ENCODE data around the gene PTRH2. TPM values are rescaled to one million over a fixed set of nuclear protein-coding genes. Genes with fewer than 3 reads are reported as not detected.
"Not testable (repeated sequence)": the region's sequence is repeated elsewhere in the genome, so short reads cannot be mapped to it uniquely, and the experiment has no call there.

PTRH2 gene
- total RNA-seq, 1 experiment from 2014 or later, result 32.6 TPM

DNA sequence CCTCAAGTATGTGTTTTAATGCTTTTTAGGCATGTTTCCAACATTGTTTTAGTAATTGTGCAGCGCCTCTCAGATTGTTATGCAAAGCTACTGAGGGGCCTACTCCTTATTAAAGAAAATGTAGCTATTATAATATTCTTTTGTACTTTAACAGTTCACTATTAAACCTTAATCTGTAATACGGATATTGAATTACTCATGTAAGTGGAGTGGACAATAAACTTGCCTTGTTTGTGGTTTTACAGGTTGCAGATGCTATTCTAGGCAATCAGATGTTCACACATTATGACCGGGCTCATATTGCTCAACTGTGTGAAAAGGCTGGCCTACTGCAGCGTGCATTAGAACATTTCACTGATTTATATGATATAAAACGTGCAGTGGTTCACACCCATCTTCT, 41.0 kb downstream of the PTRH2 start:
- no peak overlapping the region for H3K27ac Mint-ChIP-seq
- H3K9me3 Mint-ChIP-seq, result no peaks in the 10 kb centered on the region
- no peaks in the 10 kb centered on the region for H3K27me3 Mint-ChIP-seq (ENCODE audit: low read depth)
- ChIA-PET POLR2A (no interaction called here), CTCF (no interaction called here)
- H3K4me1 Mint-ChIP-seq, result no peaks in the 10 kb centered on the region
- TF ChIP-seq, protein P1, sequence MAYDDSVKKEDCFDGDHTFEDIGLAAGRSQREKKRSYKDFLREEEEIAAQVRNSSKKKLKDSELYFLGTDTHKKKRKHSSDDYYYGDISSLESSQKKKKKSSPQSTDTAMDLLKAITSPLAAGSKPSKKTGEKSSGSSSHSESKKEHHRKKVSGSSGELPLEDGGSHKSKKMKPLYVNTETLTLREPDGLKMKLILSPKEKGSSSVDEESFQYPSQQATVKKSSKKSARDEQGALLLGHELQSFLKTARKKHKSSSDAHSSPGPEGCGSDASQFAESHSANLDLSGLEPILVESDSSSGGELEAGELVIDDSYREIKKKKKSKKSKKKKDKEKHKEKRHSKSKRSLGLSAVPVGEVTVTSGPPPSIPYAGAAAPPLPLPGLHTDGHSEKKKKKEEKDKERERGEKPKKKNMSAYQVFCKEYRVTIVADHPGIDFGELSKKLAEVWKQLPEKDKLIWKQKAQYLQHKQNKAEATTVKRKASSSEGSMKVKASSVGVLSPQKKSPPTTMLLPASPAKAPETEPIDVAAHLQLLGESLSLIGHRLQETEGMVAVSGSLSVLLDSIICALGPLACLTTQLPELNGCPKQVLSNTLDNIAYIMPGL (CRISPR knock-in tag; IDR thresholded peaks at IDR 0.05), result no peak
- no peak for TF ChIP-seq ZSCAN18 (CRISPR knock-in tag; IDR thresholded peaks at IDR 0.05)
- no peak for TF ChIP-seq FOXJ3 (CRISPR knock-in tag; IDR thresholded peaks at IDR 0.05; ENCODE audit: borderline replicate concordance)
- no peak for TF ChIP-seq NR3C1 (CRISPR knock-in tag; conservative IDR thresholded peaks at IDR 0.05; ENCODE audit: low read depth)
- no peak for TF ChIP-seq RELA (CRISPR knock-in tag; IDR thresholded peaks at IDR 0.05; ENCODE audit: borderline replicate concordance)
- TF ChIP-seq ETV6 (CRISPR knock-in tag; IDR thresholded peaks at IDR 0.05), result no peak
- no peak for TF ChIP-seq CBFB (CRISPR knock-in tag; IDR thresholded peaks at IDR 0.05; ENCODE audit: low read depth)
- TF ChIP-seq, protein P2, sequence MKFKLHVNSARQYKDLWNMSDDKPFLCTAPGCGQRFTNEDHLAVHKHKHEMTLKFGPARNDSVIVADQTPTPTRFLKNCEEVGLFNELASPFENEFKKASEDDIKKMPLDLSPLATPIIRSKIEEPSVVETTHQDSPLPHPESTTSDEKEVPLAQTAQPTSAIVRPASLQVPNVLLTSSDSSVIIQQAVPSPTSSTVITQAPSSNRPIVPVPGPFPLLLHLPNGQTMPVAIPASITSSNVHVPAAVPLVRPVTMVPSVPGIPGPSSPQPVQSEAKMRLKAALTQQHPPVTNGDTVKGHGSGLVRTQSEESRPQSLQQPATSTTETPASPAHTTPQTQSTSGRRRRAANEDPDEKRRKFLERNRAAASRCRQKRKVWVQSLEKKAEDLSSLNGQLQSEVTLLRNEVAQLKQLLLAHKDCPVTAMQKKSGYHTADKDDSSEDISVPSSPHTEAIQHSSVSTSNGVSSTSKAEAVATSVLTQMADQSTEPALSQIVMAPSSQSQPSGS (CRISPR knock-in tag; IDR thresholded peaks at IDR 0.05; ENCODE audit: borderline replicate concordance, low read depth), result no peak
- TF ChIP-seq, protein P3, sequence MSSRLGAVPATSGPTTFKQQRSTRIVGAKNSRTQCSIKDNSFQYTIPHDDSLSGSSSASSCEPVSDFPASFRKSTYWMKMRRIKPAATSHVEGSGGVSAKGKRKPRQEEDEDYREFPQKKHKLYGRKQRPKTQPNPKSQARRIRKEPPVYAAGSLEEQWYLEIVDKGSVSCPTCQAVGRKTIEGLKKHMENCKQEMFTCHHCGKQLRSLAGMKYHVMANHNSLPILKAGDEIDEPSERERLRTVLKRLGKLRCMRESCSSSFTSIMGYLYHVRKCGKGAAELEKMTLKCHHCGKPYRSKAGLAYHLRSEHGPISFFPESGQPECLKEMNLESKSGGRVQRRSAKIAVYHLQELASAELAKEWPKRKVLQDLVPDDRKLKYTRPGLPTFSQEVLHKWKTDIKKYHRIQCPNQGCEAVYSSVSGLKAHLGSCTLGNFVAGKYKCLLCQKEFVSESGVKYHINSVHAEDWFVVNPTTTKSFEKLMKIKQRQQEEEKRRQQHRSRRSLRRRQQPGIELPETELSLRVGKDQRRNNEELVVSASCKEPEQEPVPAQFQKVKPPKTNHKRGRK (CRISPR knock-in tag; IDR thresholded peaks at IDR 0.05; ENCODE audit: borderline replicate concordance), result no peak
- TF ChIP-seq OVOL2 (CRISPR knock-in tag; IDR thresholded peaks at IDR 0.05; ENCODE audit: borderline replicate concordance), result no peak
- no peak for TF ChIP-seq KAT7 (CRISPR knock-in tag; IDR thresholded peaks at IDR 0.05; ENCODE audit: borderline replicate concordance)
- TF ChIP-seq, protein P4, sequence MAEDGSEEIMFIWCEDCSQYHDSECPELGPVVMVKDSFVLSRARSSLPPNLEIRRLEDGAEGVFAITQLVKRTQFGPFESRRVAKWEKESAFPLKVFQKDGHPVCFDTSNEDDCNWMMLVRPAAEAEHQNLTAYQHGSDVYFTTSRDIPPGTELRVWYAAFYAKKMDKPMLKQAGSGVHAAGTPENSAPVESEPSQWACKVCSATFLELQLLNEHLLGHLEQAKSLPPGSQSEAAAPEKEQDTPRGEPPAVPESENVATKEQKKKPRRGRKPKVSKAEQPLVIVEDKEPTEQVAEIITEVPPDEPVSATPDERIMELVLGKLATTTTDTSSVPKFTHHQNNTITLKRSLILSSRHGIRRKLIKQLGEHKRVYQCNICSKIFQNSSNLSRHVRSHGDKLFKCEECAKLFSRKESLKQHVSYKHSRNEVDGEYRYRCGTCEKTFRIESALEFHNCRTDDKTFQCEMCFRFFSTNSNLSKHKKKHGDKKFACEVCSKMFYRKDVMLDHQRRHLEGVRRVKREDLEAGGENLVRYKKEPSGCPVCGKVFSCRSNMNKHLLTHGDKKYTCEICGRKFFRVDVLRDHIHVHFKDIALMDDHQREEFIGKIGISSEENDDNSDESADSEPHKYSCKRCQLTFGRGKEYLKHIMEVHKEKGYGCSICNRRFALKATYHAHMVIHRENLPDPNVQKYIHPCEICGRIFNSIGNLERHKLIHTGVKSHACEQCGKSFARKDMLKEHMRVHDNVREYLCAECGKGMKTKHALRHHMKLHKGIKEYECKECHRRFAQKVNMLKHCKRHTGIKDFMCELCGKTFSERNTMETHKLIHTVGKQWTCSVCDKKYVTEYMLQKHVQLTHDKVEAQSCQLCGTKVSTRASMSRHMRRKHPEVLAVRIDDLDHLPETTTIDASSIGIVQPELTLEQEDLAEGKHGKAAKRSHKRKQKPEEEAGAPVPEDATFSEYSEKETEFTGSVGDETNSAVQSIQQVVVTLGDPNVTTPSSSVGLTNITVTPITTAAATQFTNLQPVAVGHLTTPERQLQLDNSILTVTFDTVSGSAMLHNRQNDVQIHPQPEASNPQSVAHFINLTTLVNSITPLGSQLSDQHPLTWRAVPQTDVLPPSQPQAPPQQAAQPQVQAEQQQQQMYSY (CRISPR knock-in tag; IDR thresholded peaks at IDR 0.05), result no peak
- DNase-seq (ENCODE audit: low spot score) (no peak), ATAC-seq (no peak)
- H3K4me3 Mint-ChIP-seq, result no peak overlapping the region
- H3K36me3 Mint-ChIP-seq, result peaks cover 63% of the 10 kb centered on the region

DNA sequence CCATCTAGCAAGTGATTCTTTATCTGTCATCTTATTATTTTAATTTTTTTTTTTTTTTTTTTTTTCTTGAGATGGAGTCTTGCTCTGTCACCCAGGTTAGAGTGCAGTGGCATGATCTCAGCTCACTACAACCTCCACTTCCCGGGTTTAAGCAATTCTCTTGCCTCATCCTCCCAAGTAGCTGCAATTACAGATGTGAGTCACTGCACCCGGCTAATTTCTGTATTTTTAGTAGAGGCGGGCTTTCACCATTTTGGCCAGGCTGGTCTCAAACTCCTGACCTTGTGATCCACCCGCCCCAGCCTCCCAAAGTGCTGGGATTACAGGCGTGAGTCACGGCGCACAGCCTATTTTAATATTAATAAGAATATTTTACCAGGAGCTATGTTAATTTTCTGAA, 50.6 kb downstream of the PTRH2 start:
- peaks cover 66% of the 10 kb centered on the region for H3K36me3 Mint-ChIP-seq
- POLR2A ChIA-PET, result interaction anchor here (0.7 kb wide), 2 partner anchors 38 to 184 kb away, joined by 3 to 5 read pairs; no protein-coding TSS in a partner anchor
- H3K9me3 Mint-ChIP-seq; H3K27ac Mint-ChIP-seq; H3K4me1 Mint-ChIP-seq; CTCF ChIA-PET; ATAC-seq; DNase-seq (ENCODE audit: low spot score); H3K4me3 Mint-ChIP-seq; H3K27me3 Mint-ChIP-seq (ENCODE audit: low read depth): not testable (repeated sequence)

GRCh38 chr17:59652119-59652518, 55.1 kb downstream of the PTRH2 start:
- TF ChIP-seq SMAD3 (CRISPR knock-in tag; IDR thresholded peaks at IDR 0.05; ENCODE audit: borderline replicate concordance), result no peak
- TF ChIP-seq ZBTB21 (CRISPR knock-in tag; IDR thresholded peaks at IDR 0.05; ENCODE audit: borderline replicate concordance), result no peak
- TF ChIP-seq, protein P5, sequence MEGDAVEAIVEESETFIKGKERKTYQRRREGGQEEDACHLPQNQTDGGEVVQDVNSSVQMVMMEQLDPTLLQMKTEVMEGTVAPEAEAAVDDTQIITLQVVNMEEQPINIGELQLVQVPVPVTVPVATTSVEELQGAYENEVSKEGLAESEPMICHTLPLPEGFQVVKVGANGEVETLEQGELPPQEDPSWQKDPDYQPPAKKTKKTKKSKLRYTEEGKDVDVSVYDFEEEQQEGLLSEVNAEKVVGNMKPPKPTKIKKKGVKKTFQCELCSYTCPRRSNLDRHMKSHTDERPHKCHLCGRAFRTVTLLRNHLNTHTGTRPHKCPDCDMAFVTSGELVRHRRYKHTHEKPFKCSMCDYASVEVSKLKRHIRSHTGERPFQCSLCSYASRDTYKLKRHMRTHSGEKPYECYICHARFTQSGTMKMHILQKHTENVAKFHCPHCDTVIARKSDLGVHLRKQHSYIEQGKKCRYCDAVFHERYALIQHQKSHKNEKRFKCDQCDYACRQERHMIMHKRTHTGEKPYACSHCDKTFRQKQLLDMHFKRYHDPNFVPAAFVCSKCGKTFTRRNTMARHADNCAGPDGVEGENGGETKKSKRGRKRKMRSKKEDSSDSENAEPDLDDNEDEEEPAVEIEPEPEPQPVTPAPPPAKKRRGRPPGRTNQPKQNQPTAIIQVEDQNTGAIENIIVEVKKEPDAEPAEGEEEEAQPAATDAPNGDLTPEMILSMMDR (IDR thresholded peaks at IDR 0.05), result no peak
- TF ChIP-seq SMAD4 (CRISPR knock-in tag; IDR thresholded peaks at IDR 0.05), result no peak
- no peak for TF ChIP-seq ZNF671 (CRISPR knock-in tag; IDR thresholded peaks at IDR 0.05)
- TF ChIP-seq ZNF396 (CRISPR knock-in tag; IDR thresholded peaks at IDR 0.05; ENCODE audit: borderline replicate concordance), result no peak
- H3K36me3 Mint-ChIP-seq, result peaks cover 80% of the 10 kb centered on the region
- H3K4me1 Mint-ChIP-seq, result no peaks in the 10 kb centered on the region
- peaks cover 7% of the 10 kb centered on the region for H3K9me3 Mint-ChIP-seq
- ChIA-PET POLR2A (no interaction called here), CTCF (no interaction called here)
- no peak for DNase-seq (ENCODE audit: low spot score)
- H3K27me3 Mint-ChIP-seq (ENCODE audit: low read depth), result no peaks in the 10 kb centered on the region
- H3K4me3 Mint-ChIP-seq, result no peak overlapping the region
- H3K27ac Mint-ChIP-seq, result no peak overlapping the region
- ATAC-seq, result no peak

All from WTC11 (cell line).